OCI-LY7 (cell line): Measurements from ENCODE around the gene GAREM1. TPM values are rescaled to one million over a fixed set of nuclear protein-coding genes. Genes with fewer than 3 reads are reported as not detected.
"Not testable (repeated sequence)": the region's sequence is repeated elsewhere in the genome, so short reads cannot be mapped to it uniquely, and the experiment has no call there.

Experiments
- BruUV-seq: library from RNA; stranded (reverse); fragments of 400-500 nt; replicated peaks from 2 replicates; lab custom pipeline; 2021; lab: Mats Ljungman, UMichigan
- CTCF ChIA-PET: fragments of 300-600 bp; sonication (Branson Sonifier 250); formaldehyde crosslinking; loops from one replicate; lab custom pipeline; 2022; ENCODE audit warnings: antibody characterized with exemption; ENCODE audit not compliant: unreplicated experiment; lab: Charles Lee
- POLR2A ChIA-PET: fragments of 300-600 bp; sonication (Branson Sonifier 250); formaldehyde crosslinking; loops from one replicate; lab custom pipeline; 2022; ENCODE audit warnings: antibody characterized with exemption; lab: Charles Lee
- DNase-seq: peaks from one replicate; pipeline ENCODE4 v3.0.0-alpha.2; 2015; ENCODE audit warnings: low spot score
- H2AFZ ChIP-seq: fragments of 200-600 bp; sonication (generic), shearing (Covaris generic); 2 replicates; pipeline ENCODE4 v1.6.1; 2014; ENCODE audit warnings: mild to moderate bottlenecking, antibody characterized with exemption, low read length, moderate library complexity
- H3K27ac ChIP-seq: fragments of 200-600 bp; sonication (generic); 2 replicates; pipeline ENCODE4 v1.5.1; 2014; ENCODE audit warnings: mixed run types, low read depth, mild to moderate bottlenecking, moderate library complexity, low read length, inconsistent platforms; ENCODE audit not compliant: poor library complexity, severe bottlenecking
- H3K36me3 ChIP-seq: fragments of 200-600 bp; sonication (generic); 2 replicates; pipeline ENCODE4 v1.6.1; 2014; ENCODE audit warnings: mild to moderate bottlenecking, antibody characterized with exemption, low read length, moderate library complexity, mixed read lengths; ENCODE audit not compliant: insufficient read depth
- H3K4me1 ChIP-seq: fragments of 200-600 bp; sonication (generic); 2 replicates; pipeline ENCODE4 v1.5.1; 2014; ENCODE audit warnings: mild to moderate bottlenecking, low read length; ENCODE audit not compliant: insufficient read depth, poor library complexity, severe bottlenecking
- H3K4me2 ChIP-seq: fragments of 200-600 bp; sonication (generic); 2 replicates; pipeline ENCODE4 v1.6.1; 2014; ENCODE audit warnings: mild to moderate bottlenecking, low read length
- H3K4me3 ChIP-seq: fragments of 200-600 bp; sonication (generic); 2 replicates; pipeline ENCODE4 v1.5.1; 2014; ENCODE audit warnings: mild to moderate bottlenecking, low read depth, low read length; ENCODE audit not compliant: poor library complexity, severe bottlenecking
- H3K79me2 ChIP-seq: fragments of 200-600 bp; sonication (generic); 2 replicates; pipeline ENCODE4 v1.6.1; 2016; ENCODE audit warnings: low read depth, mild to moderate bottlenecking, low read length, moderate library complexity, mixed read lengths; ENCODE audit not compliant: insufficient read depth
- H3K9me2 ChIP-seq: fragments of 200-600 bp; sonication (generic); 2 replicates; pipeline ENCODE4 v1.6.1; 2016; ENCODE audit warnings: mild to moderate bottlenecking, low read length, mixed read lengths; ENCODE audit not compliant: insufficient read depth
- H3K9me3 ChIP-seq: fragments of 200-600 bp; sonication (generic); 2 replicates; pipeline ENCODE4 v1.6.1; 2014; ENCODE audit warnings: mild to moderate bottlenecking, mixed run types, low read length, mixed read lengths
- H4K20me1 ChIP-seq: fragments of 200-600 bp; sonication (generic); 2 replicates; pipeline ENCODE4 v1.6.1; 2014; ENCODE audit warnings: mild to moderate bottlenecking, antibody characterized with exemption, low read length, moderate library complexity, mixed read lengths; ENCODE audit not compliant: insufficient read depth
- EZH2phosphoT487 ChIP-seq: fragments of 200-600 bp; sonication (generic); IDR thresholded peaks from 2 replicates; pipeline ENCODE4 v1.6.1; 2018; ENCODE audit warnings: low read depth, borderline replicate concordance, mild to moderate bottlenecking, mixed run types, antibody characterized with exemption, low read length, moderate library complexity, mixed read lengths
- intact Hi-C: fragments of 100-400 bp; cut with micrococcal nuclease; formaldehyde crosslinking; loops from one replicate; pipeline ENCODE4 v1.10.0; 2022; ENCODE audit not compliant: unreplicated experiment
- total RNA-seq, 2 experiments: library from RNA; depleted of rRNA in 1 of 2; stranded (reverse); fragments of >200 nt in 1 of 2; shearing (Covaris generic) in 1 of 2; gene quantifications; 2 replicates each; pipeline ENCODE4 v1.2.3, GENCODE V29; 2014 to 2022
- TF ChIP-seq, protein P1 (sequence below): fragments of 200-600 bp; sonication (generic); conservative IDR thresholded peaks from 2 replicates; pipeline ENCODE4 v1.5.1; 2014; ENCODE audit warnings: mild to moderate bottlenecking, antibody characterized with exemption, low read length, moderate library complexity, mixed read lengths

Gene GAREM1
- total RNA-seq, 2 experiments from 2014 or later, result 1.0 to 2.7 TPM

DNA sequence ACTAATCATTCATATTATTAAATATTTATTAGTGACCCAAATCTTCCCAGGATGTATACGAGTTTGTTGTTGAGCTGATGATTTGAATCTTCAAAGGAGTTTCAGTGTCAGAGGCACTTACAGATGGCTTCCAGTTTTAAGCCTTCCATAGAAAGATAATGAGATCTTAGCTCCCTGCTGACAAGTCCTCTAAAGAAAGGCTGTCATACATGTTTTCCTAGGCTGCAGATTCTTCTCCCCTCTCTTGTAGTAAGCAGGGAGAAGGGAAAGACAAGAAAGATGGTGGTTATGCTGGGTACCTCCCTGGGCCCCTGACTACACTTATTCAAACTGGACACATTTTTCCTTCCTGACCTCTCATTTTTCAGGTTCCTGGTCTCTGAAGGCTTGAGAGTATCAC, 8.1 kb upstream of the GAREM1 start:
- no peak overlapping the region for H3K27ac ChIP-seq
- H3K4me2 ChIP-seq, result no peak overlapping the region
- no peaks in the 10 kb centered on the region for H3K79me2 ChIP-seq
- H4K20me1 ChIP-seq, result no peaks in the 10 kb centered on the region
- TF ChIP-seq EZH2phosphoT487, result no peak
- TF ChIP-seq, protein P1, sequence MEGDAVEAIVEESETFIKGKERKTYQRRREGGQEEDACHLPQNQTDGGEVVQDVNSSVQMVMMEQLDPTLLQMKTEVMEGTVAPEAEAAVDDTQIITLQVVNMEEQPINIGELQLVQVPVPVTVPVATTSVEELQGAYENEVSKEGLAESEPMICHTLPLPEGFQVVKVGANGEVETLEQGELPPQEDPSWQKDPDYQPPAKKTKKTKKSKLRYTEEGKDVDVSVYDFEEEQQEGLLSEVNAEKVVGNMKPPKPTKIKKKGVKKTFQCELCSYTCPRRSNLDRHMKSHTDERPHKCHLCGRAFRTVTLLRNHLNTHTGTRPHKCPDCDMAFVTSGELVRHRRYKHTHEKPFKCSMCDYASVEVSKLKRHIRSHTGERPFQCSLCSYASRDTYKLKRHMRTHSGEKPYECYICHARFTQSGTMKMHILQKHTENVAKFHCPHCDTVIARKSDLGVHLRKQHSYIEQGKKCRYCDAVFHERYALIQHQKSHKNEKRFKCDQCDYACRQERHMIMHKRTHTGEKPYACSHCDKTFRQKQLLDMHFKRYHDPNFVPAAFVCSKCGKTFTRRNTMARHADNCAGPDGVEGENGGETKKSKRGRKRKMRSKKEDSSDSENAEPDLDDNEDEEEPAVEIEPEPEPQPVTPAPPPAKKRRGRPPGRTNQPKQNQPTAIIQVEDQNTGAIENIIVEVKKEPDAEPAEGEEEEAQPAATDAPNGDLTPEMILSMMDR, result no peak
- ChIA-PET POLR2A (no interaction called here), CTCF (no interaction called here)
- H3K4me1 ChIP-seq, result no peaks in the 10 kb centered on the region
- H3K9me2 ChIP-seq, result no peaks in the 10 kb centered on the region
- H3K4me3 ChIP-seq, result no peak overlapping the region
- no peak overlapping the region for H2AFZ ChIP-seq
- intact Hi-C loops, result no loop called here
- H3K36me3 ChIP-seq, result no peaks in the 10 kb centered on the region
- BruUV-seq, result no TSS peak
- H3K9me3 ChIP-seq, result no peaks in the 10 kb centered on the region
- DNase-seq, result no peak

DNA sequence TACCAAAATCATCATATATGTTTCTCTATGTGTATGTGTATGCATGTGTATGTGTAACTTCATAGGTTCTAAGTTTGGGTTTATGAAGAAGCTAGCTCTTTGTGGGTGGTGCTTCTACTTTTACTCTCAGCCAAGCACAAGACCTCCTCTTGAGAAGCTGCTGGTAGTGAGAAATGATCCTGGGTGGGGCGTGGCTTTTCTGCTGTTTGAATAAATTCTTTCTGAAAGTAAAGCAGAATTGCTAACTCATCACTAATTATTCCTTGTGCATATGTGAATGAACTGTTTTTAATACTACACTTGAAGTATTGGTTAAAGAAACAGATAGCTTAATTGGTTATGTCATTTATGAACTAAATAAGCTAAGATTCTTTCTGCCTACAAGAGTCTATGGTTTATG, 7.6 kb upstream of the GAREM1 start:
- Histone ChIP-seq H3K4me2 (no peak overlapping the region), H3K9me2 (no peaks in the 10 kb centered on the region), H3K9me3 (no peaks in the 10 kb centered on the region), H4K20me1 (no peaks in the 10 kb centered on the region), H3K4me3 (no peak overlapping the region), H3K36me3 (no peaks in the 10 kb centered on the region), H3K79me2 (no peaks in the 10 kb centered on the region), H2AFZ (no peak overlapping the region), H3K27ac (no peak overlapping the region), H3K4me1 (no peaks in the 10 kb centered on the region)
- DNase-seq, result no peak
- POLR2A ChIA-PET, result interaction anchor here (0.6 kb wide), 1 partner anchor 8 kb away, joined by 4 read pairs; no protein-coding TSS in a partner anchor
- CTCF ChIA-PET, result no interaction called here
- TF ChIP-seq, protein P1, result no peak
- TF ChIP-seq EZH2phosphoT487, result no peak
- BruUV-seq, result no TSS peak
- intact Hi-C loops, result no loop called here

DNA sequence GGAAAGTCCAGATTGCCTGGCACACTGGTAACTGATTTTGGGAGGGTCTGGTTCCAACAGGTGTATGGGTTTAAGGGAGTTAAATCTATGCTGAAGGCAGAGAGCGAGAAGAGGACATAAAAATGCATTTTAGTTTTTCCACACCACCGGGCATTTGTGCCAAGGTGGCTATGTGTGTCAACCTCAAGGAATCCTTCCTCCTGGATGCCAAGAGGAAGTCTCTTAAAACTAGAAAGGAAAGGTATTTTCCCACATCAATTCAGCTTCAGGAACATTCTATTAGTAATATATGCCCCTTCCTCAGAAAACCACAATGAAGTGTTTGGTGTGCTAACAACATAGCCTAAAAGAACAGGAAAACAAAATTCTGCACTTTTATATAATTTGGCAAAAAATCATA, 5.4 kb upstream of the GAREM1 start:
- H2AFZ ChIP-seq, result no peak overlapping the region
- H3K36me3 ChIP-seq, result no peaks in the 10 kb centered on the region
- intact Hi-C loops, result no loop called here
- TF ChIP-seq, protein P1, result no peak
- no peak for TF ChIP-seq EZH2phosphoT487
- H3K9me3 ChIP-seq, result no peaks in the 10 kb centered on the region
- H3K4me3 ChIP-seq, result no peak overlapping the region
- ChIA-PET CTCF (no interaction called here), POLR2A (no interaction called here)
- no peaks in the 10 kb centered on the region for H3K9me2 ChIP-seq
- H3K27ac ChIP-seq, result no peak overlapping the region
- H3K4me2 ChIP-seq, result no peak overlapping the region
- H3K79me2 ChIP-seq, result no peaks in the 10 kb centered on the region
- no peaks in the 10 kb centered on the region for H4K20me1 ChIP-seq
- DNase-seq, result no peak
- no peaks in the 10 kb centered on the region for H3K4me1 ChIP-seq
- BruUV-seq, result no TSS peak

DNA sequence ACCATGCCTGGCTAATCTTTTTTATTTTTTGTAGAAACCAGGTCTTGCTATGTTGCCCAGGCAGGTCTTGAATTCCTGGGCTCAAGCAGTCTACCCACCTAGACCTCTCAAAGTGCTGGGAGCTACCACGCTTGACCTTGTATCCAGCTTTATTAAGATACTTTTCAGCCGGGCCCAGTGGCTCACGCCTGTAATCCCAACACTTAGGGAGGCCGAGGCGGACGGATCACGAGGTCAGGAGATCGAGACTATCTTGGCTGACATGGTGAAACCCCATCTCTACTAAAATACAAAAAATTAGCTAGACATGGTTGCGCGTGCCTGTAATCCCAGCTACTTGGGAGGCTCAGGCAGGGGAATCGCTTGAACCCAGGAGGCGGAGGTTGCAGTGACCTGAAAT, 4.4 kb upstream of the GAREM1 start:
- H3K9me3 ChIP-seq, H2AFZ ChIP-seq, H3K4me3 ChIP-seq, H3K36me3 ChIP-seq, H3K79me2 ChIP-seq, H3K4me1 ChIP-seq, H3K4me2 ChIP-seq, intact Hi-C loops, H3K27ac ChIP-seq, DNase-seq, H3K9me2 ChIP-seq, H4K20me1 ChIP-seq, CTCF ChIA-PET, BruUV-seq, POLR2A ChIA-PET: not testable (repeated sequence)
